Measurements from ENCODE around the gene NFATC2IP.

DNA sequence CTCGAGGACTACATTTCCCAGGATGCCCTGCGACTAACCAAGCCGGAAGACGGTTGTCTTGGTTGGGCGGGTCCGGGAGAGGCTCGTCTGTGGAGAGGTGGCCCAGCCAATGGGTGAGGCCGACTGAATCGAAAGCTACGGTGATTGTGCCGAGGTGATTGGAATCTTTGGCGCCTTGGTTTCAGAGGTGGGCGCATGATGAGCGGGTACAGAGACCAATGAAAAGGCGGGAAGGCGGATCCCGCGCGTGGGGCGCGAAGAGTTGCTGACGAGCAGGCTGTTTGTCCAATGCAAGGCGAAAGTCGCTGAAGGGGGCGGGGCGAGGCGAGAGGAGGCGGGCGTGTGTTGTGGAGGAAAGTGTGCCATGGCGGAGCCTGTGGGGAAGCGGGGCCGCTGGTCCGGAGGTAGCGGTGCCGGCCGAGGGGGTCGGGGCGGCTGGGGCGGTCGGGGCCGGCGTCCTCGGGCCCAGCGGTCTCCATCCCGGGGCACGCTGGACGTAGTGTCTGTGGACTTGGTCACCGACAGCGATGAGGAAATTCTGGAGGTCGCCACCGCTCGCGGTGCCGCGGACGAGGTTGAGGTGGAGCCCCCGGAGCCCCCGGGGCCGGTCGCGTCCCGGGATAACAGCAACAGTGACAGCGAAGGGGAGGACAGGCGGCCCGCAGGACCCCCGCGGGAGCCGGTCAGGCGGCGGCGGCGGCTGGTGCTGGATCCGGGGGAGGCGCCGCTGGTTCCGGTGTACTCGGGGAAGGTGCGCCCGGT, at the start of gene NFATC2IP:
- TF ChIP-seq, protein P1, sequence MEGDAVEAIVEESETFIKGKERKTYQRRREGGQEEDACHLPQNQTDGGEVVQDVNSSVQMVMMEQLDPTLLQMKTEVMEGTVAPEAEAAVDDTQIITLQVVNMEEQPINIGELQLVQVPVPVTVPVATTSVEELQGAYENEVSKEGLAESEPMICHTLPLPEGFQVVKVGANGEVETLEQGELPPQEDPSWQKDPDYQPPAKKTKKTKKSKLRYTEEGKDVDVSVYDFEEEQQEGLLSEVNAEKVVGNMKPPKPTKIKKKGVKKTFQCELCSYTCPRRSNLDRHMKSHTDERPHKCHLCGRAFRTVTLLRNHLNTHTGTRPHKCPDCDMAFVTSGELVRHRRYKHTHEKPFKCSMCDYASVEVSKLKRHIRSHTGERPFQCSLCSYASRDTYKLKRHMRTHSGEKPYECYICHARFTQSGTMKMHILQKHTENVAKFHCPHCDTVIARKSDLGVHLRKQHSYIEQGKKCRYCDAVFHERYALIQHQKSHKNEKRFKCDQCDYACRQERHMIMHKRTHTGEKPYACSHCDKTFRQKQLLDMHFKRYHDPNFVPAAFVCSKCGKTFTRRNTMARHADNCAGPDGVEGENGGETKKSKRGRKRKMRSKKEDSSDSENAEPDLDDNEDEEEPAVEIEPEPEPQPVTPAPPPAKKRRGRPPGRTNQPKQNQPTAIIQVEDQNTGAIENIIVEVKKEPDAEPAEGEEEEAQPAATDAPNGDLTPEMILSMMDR (IDR thresholded peaks at IDR 0.05) = no peak
- TF ChIP-seq EZH2 (IDR thresholded peaks at IDR 0.05; ENCODE audit: borderline replicate concordance, insufficient read depth, low read depth, low read length, poor library complexity, severe bottlenecking) = no peak
